Nucleus accumbens (tissue), 56 donors: Measurements from ENCODE around the gene TRNP1.
"Not testable (repeated sequence)": the region's sequence is repeated elsewhere in the genome, so short reads cannot be mapped to it uniquely, and the experiment has no call there.

ENCODE experiments used
- DNase-seq, 56 donors: peaks; one replicate each; lab custom pipeline; 2025; lab: John Stamatoyannopoulos, UW

The TRNP1 gene

DNA sequence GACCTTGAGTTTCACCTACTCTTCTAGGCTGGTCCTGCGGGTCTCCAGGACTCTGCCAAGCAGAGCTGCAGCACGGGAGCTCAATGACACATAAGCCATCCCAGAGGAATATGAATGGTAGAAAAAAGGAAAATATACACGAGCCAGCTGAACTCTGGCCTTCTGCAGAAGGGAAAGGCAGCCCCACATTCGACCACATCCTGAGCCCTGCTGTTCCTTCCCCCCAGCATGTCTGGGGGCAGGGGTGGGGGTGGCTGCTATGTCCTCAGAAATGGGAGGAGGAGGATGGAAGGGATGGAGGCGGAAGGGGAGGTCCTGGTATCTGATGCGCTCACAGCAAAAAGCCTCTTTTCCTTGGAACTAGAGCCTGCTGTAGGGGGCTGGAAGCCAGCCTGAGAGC, 21.1 kb upstream of the TRNP1 start:
- no peak for DNase-seq

DNA sequence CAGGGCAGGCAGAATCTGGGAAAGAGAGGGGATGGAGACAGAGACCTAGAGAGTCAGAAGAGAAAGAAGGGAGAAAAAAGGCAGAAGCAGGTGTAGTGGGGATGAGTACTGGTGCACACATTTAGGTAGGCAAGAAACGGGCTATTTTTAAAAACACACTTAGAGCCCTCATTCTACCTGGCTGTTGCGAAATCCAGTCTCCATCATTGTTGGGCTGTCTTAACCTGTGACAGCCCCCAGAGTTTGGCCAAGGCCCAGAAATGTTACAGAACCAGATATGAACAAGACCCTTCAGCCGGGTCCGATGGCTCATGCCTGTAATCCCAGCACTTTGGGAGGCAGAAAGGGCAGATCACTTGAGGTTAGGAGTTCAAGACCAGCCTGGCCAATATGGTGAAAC, 20.7 kb upstream of the TRNP1 start:
- no peak for DNase-seq

DNA sequence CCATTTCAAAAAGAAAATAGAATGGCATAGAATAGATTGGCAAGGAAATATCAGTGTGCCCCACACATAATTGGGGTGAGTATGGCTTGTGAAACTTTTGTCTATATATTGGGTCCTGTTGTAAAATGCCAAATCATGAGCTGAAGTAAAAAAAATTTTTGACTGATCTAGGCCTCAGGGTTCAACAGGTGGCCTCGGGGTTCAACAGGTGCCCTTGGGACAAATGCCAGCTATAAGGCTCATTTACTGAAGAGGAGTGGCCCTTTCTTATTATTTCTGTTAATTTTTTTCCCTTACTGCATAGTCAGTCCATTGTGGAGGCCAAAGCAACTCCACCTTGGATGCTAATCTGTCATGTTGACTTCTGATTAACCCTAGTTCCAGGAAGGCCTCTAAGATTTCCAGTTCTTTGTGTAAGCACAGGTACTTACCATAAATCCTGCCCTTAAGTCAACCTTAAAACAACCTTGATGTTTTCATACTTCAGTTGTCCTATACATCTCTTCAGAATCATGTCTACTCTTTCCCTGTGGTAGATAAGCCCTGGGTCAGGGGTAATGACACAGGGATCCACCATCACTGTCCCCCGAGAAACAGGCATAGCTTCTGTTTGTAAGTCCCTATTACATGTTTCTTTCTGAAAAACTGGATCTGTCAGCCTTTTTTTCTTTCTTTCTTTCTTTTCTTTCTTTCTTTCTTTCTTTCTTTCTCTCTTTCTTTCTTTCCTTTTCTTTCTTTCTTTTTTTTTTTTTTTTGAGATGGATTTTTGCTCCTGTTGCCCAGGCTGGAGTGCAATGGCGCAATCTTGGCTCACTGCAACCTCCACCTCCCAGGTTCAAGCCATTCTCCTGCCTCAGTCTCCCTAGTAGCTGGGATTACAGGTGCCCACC, 16.6 kb upstream of the TRNP1 start:
- no peak for DNase-seq

DNA sequence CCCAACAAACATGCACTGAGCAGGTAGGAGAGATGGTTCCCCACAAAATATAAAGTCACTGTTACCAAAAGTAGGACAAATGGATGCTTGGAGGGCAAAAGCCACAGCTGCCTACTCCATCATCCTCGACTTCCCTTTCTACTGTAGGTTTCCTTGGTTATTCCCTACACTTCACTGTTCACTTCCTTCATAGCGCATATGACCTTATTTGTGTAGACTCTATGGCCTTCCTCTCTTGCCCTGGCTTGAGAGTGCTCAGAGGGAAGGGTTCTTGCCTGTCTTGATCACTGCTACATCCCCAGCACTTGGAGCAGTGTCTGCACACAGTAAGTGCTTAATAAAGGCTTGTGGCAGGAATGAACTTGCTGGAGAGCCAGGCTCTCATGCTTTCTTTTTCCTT, 14.6 kb upstream of the TRNP1 start:
- no peak for DNase-seq

DNA sequence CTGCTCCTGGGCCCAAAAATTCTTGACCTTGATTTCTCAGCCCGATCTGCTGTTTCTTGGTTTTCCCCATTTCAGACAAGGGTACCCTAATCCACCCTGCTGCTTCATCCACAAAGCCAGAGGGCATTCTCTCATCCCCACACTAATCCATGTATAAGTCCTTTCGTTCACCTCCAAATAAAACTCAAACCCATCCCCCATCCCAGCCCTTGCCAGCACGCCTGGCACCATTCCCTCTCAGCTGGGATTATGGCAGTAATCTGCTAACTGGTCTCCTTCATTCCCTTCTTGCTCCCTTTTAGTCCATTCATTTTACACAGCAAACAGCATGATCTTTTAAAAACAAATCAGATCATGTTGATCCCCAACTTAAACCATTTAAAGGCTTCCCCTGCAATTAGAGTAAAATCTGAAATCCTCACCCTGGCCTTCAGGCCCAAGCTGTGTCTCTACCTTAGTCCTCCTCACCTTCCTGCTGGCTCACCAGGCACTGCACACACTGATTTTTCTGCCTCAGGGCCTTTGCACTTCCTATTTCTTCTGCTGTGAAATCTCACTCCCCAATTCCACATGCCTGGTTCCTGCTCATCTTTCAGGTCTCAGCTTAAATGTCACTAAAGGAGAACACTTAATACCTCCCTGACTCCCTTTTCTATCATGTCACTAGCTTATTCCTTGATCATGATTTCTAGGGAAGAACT, 12.2 kb upstream of the TRNP1 start:
- no peak for DNase-seq

DNA sequence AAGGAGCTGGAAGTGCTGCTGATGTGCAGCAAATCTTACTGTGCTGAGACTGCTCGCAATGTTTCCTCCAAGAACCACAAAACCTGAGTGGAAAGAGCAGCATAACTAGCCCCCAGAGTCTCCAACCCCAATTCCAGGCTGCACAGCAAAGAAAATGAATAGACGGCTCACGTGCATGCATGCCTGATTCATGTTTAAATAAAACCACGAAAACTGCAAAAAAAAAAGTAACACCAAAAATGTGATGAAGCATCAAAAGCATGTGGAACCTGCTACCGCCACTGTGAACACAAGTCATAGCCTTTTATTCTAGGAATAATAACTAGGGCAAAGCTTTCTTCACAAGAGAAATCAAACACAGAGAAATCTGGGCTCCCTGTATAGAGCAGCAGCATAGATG, 9.6 kb upstream of the TRNP1 start:
- no peak for DNase-seq

DNA sequence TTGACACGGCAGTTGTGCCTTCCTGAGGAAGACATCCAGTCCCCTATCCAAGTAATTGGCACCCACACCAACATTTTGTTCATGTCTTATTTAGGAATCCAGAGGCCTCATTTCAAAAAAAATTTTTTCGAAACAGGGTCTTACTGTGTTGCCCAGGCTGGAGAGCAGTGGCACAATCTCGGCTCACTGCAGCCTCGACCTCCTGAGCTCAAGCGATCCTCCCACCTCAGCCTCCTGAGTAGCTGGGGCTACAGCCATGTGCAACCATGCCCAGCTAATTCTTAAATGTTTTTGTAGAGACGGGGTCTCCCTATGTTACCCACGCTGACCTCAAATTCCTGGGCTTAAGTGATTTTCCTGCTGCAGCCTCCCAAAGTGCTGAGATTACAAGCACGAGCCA, 9.2 kb upstream of the TRNP1 start:
- DNase-seq, result no peak

DNA sequence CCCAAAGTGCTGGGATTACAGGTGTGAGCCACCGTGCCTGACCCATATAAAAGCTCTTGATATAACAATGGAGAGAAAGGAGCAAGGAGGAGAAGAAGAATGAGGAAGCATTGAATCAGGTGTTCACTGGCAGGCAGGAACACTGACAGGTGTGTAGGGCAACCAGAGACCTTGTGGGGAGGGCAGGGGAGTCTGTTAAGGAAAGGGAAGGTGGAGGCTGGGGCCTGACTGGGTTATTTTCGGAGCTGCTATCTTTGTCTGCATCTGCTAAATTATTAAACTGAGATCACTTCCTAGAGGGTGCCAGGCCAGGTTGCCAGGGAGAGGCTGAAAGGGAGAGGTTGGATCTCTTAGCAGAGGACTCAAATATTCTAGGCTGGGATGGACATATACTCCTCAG, 6.8 kb upstream of the TRNP1 start:
- peak in 12 of 56 donors; percentile 3 to 47 (median 26) for DNase-seq

DNA sequence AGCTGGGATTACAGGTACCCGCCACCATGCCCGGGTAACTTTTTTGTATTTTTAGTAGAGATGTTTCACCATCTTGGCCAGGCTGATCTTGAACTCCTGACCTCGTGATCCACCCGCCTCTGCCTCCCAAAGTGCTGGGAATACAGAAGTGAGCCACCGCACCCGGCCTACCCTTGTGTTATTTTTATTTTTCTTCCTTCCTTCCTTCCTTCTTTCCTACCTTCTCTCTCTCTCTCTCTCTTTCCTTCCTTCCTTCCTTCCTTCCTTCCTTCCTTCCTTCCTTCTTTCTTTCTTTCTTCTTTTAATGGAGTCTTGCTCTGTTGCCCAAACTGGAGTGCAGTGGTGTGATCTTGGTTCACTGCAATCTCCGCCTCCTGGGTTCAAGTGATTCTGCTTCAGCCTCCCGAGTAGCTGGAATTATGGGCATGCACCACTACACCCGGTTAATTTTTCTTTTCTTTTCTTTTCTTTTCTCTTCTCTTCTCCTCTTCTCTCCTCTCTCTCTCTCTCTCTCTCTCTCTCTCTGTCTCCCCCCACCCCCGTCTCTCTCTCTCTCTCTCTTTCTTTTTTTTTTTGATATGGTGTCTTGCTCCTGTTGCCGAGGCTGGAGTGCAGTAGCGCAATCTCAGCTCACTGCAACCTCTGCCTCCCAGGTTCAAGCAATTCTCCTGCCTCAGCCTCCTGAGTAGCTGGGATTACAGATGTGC, 3.9 kb upstream of the TRNP1 start:
- DNase-seq, result not testable (repeated sequence)

DNA sequence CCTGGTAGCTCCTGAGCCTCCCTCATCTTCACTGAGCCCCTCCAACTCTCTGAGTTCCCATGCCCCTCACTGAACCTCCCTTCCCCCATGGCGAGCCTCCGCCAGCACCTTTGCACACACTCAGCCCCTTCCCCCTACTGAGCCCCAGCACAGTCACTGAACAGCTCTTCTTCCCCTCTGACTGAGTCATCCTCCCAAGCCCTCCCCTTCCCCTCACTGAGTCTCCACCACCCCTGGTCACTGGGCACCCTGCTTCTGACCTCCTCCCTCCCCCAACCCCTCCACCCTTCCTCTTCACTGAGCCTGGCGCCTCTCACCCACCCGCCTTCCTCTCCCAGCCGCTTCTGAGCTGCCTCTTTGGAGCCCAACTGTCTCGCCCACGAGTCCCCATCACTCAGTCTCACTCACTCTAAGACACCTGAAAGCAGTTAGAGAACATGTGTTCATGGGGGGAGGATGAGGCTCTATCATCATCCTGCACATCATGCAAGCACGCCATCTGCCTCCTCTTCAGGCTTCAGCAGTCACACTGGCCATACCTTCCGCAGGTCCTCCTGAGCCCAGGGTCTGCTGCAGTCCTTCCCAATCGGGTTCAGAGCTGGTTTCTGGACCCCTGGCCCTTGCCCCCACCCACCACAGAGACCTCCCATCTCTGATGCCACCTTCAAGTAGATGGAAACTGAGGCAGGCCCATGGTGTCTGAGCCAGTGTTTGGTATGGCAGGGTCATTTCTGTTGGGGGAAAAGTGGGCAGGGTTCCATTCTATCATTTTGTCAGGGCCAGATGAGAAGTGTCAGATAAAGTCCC, 2.0 kb upstream of the TRNP1 start:
- peak in 26 of 56 donors; percentile 8 to 76 (median 36) for DNase-seq

DNA sequence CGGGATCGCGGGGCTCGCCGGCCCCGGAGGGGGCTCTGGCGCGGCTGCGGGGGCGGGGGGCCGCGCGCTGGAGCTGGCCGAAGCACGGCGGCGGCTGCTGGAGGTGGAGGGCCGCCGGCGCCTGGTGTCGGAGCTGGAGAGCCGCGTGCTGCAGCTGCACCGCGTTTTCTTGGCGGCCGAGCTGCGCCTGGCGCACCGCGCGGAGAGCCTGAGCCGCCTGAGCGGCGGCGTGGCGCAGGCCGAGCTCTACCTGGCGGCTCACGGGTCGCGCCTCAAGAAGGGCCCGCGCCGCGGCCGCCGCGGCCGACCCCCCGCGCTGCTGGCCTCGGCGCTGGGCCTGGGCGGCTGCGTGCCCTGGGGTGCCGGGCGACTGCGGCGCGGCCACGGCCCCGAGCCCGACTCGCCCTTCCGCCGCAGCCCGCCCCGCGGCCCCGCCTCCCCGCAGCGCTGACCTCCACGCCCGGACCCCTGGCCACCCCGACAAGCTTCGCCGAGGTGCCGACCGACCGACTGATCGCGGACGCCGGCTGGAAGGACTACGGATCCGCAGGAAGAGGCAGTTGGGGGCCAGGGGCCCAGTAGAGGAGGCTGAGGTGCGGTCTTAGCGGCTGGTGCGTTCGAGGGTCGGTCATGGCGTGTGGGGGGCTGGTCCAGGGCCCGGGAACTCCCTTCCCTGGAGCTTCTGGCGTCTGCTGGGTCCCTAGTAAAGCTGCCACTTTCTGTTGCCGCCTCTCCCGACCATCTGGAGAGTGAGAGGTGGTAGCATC, 711 bp downstream of the TRNP1 start:
- peak in 1 of 56 donors; percentile 12 for DNase-seq

DNA sequence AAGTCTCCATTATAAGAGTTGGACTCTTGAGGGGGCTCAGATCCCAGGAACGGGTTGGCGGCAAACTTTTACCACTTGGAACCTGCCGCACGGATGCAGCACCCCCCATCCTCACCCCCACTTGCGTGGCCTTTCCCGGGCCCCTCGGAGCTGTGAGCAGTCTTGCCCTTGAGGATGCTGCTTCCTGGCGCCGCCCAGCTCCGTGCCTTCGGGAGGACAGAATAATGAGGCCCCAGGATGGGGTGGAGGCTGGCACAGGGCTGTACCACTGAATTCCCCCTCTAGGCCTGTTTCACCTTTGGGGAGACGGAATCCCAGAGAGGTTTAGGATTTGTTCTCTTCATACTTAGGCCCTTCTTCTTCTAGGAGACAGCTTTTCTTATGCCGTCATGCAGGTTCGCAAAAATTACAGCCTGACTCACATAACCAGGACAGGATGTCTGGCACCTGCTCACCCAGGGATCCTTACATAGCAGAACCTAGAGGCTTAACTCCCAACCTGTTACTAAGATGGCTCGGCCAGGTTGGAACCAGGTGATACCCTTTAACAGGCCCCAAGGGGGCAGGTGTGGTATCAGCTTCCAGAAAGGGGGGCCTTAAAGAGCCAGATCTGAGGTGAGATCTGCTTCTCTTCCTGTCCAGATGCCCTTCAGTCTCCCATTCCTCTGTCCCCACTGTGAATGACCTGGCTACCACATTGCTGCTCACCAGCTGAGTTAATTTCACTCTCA, 1.5 kb downstream of the TRNP1 start:
- DNase-seq, result peak in 7 of 56 donors; percentile 4 to 20 (median 9)

DNA sequence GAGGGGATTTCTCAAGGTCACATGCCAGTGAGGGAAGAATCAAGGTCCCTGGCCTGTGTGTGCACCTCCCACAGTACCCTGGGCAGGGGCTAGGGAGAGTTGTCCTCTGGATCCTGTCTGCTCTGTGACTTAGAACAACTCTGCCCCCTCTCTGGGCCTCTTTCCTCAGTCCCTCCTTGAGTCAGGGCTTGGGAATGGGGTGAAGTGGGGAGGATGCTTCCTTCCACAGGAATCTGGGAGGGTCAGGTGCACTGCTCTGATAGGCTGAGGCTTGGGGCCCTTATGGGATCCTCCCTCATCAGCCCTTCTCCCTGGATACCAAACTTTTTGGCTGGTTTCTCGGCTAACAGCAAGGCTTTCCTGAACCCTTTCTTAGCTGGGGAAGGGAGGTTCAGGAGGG, 2.5 kb downstream of the TRNP1 start:
- DNase-seq, result no peak

DNA sequence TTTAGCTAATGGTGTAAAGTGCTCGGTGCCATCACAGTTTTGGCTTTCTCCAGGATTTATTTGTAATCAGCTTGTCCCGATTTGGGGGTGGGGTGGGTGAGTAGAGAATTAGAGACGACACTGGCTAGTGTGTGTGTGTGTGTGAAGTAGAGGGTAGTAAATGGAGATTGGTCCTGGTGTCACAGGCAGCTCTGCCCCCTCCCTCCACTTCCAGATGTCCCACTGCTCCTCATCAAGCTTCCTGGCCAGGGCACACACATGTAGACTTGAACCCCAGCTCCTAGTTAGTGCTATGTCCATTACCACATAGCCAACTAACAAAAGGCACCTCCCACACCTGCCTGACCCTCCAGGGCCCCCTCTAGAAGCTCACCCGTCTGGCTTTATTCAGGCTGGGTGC, 3.2 kb downstream of the TRNP1 start:
- no peak for DNase-seq

DNA sequence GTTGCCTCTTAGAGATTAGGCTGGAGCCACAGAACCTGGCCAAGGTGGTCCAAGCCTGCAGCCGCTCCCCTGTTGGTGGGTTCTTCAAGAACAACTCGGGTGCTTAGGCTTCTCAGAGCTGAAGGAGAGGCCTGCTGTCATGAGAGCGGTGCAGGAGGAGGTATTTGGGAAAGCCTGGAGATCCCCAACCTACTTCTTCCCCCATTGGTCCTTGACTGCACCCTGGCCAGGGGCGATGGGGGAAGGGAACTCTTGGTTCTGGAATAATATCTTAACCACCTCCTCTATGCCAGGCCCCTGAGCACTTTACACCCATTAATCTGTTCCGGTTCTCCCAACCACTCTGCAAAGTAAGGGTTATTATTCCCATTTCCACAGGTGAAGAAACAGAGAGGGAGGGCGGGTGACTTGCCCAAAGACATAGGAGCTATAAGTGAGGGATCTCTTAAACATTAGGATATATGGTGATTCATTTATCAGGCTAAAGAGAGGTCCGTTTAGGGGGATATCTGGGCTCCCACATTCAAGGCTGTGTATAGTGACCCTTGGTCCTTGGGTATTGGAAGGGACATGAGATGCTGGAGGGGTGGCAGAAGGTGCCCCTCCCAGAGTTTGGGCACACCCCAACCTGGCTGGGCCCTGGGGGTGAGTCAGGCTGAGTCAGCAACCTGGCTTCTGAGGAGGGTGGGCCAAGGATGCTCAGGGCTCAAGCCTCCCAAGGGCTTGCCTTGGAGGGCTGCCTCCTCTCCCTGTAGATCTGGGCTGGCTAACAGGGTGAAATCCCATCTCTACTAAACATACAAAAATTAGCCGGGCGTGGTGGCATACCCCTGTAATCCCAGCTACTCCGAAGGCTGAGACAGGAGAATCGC, 5.2 kb downstream of the TRNP1 start:
- DNase-seq, result no peak

DNA sequence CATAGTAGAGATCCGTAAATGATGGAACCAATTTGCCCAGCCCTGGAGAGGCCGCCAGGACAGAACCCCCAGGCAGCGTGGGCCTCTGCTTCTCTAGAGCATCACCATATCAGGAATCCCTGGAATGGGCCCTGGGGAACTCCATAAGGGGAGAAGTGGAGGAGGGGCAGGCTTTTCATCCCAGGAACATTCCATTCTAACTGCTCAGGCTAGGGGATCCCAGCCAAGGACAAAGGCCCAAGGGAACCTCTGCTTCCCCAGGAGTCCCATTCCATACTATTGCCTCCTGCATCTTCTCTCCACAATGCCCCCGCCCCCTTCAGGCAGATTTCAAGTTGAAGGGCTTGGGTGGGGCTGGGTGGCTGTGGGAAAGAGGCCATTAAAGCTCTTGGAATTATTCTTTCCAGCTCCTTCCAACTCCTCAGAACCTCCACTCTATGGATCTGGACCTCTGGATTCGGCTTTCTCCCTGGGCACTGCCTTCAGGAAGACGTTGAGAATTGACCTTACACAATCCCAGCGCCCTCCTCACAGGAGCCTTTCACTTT, 6.0 kb downstream of the TRNP1 start:
- no peak for DNase-seq

DNA sequence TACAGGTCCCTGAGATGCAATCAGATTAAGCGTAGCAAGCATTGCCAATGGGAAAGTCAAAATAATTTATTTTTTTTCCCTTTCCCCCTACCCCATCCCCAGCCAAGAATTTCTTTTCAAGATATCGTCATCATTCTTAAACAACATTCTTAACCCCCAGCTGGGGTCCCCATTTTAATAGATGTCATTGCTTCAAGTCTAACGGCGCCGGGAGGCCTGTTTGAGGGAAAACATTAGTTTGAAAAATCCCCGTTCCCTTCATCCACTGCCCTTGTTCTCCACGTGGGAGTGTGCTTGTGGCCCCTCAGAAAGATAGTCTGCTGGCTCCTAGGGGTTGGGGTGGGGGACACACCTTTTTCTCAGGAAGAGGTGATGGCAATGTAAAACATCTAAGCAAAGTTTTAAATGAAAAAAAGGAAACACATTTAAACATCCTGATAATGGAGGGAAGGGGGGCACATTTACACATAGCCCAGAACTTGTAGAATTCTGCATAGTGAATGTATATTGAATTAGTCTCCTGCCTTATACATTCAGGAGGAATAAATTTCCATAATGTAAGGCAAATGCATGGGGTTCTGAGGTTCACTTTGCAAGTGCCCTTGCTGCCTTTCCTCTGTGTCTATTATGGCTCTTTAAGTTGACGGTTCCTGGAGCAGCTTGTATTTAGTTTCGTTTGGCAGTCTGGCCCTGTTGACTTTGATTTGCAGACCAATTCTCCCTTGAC, 6.8 kb downstream of the TRNP1 start:
- no peak for DNase-seq
